Panc1 (cell line): ENCODE measurements around the gene AGPAT3.

Source experiments
- CTCF ChIP-seq: fragments of 450-650 bp; IDR thresholded peaks from 2 replicates; pipeline ENCODE4 v1.5.1; 2017; ENCODE audit warnings: mild to moderate bottlenecking
- TF ChIP-seq, protein P1 (sequence below), 2 experiments: IDR thresholded peaks; 2 replicates each; pipeline ENCODE4 v1.6.1; 2011 to 2012; ENCODE audit warnings: low read depth in 2 of 2, control low read depth in 1 of 2, low read length in 1 of 2, mild to moderate bottlenecking in 1 of 2, moderate library complexity in 1 of 2; ENCODE audit not compliant: insufficient read depth in 1 of 2

DNA sequence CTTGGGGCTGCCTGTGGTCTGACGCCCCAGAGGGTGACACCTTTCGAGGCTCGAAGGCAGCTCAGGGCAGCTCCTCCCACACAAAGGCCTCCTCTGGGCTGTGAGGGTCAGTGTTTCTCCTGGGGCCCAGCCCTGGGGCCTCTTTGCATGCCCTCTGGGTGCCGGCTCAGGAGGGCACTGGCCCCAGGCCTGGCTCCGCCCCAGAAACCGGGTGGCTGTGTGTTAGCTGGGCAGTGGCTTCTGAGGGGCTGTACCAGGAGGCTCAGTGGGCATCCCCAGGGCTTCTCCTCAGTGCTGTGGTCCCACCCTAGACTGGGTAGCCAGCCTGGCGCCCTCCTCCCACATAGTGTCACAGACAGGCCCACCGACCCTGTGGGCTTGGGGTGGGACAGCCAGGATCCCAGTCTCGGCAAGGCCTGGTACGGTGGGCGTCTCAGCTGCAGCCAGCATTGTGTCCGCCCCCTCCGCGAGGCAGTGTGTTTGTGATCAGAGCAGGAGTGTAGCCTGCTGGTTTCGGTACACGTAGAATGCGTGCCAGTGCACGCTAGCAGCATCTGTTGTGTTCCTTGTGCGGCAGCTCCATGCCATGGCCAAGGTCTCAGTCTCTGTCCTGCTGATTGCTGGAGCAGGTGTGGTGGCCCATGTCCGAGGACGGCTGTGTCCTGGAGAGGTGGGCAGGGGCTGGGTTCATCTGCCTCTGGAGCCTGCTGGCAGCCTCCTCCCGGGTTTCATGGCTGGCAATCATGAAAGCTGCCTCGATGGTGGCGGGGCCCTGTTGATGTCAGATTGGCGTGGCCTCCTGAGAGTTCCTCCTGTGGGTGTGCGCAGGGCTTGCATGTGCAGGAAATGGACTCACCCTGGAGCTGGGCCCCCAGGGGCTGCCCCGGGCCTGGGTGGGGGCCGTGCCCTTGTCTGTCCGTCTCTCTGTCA, 47.6 kb upstream of the AGPAT3 start:
- no peak for TF ChIP-seq CTCF
- TF ChIP-seq, protein P1, sequence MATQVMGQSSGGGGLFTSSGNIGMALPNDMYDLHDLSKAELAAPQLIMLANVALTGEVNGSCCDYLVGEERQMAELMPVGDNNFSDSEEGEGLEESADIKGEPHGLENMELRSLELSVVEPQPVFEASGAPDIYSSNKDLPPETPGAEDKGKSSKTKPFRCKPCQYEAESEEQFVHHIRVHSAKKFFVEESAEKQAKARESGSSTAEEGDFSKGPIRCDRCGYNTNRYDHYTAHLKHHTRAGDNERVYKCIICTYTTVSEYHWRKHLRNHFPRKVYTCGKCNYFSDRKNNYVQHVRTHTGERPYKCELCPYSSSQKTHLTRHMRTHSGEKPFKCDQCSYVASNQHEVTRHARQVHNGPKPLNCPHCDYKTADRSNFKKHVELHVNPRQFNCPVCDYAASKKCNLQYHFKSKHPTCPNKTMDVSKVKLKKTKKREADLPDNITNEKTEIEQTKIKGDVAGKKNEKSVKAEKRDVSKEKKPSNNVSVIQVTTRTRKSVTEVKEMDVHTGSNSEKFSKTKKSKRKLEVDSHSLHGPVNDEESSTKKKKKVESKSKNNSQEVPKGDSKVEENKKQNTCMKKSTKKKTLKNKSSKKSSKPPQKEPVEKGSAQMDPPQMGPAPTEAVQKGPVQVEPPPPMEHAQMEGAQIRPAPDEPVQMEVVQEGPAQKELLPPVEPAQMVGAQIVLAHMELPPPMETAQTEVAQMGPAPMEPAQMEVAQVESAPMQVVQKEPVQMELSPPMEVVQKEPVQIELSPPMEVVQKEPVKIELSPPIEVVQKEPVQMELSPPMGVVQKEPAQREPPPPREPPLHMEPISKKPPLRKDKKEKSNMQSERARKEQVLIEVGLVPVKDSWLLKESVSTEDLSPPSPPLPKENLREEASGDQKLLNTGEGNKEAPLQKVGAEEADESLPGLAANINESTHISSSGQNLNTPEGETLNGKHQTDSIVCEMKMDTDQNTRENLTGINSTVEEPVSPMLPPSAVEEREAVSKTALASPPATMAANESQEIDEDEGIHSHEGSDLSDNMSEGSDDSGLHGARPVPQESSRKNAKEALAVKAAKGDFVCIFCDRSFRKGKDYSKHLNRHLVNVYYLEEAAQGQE (IDR thresholded peaks at IDR 0.05; ENCODE audit: insufficient read depth in 1 of 2, low read depth in 2 of 2, low read length in 1 of 2), result no peak
